Calu3 (cell line): ENCODE data around the gene ARHGEF19. TPM values are rescaled to one million over a fixed set of nuclear protein-coding genes. Genes with fewer than 3 reads are reported as not detected.

Experiments used
- BruUV-seq: library from RNA; stranded (reverse); fragments of 400-500 nt; replicated peaks from 2 replicates; lab custom pipeline; 2021; lab: Mats Ljungman, UMichigan
- CTCF ChIA-PET: fragments of 300-600 bp; sonication (Branson Sonifier 250); formaldehyde crosslinking; loops from one replicate; lab custom pipeline; 2022; ENCODE audit warnings: antibody characterized with exemption; lab: Charles Lee
- DNase-seq: peaks from one replicate; pipeline ENCODE4 v3.0.0; 2022
- H3K27ac Mint-ChIP-seq: one replicate; pipeline ENCODE4 v1.8.0; 2022; ENCODE audit warnings: mixed read lengths; ENCODE audit not compliant: unreplicated experiment
- H3K27me3 Mint-ChIP-seq: one replicate; pipeline ENCODE4 v1.8.0; 2022; ENCODE audit warnings: mixed read lengths; ENCODE audit not compliant: unreplicated experiment
- H3K36me3 Mint-ChIP-seq: one replicate; pipeline ENCODE4 v1.8.0; 2022; ENCODE audit warnings: mild to moderate bottlenecking, moderate library complexity, mixed read lengths; ENCODE audit not compliant: insufficient read depth, unreplicated experiment
- H3K4me1 Mint-ChIP-seq: one replicate; pipeline ENCODE4 v1.8.0; 2022; ENCODE audit warnings: mild to moderate bottlenecking, low read depth, mixed read lengths; ENCODE audit not compliant: unreplicated experiment
- H3K4me3 Mint-ChIP-seq: one replicate; pipeline ENCODE4 v1.8.0; 2022; ENCODE audit warnings: mild to moderate bottlenecking, low read depth, moderate library complexity, mixed read lengths; ENCODE audit not compliant: unreplicated experiment
- H3K9me3 Mint-ChIP-seq: one replicate; pipeline ENCODE4 v1.8.0; 2022; ENCODE audit warnings: low read depth, mixed read lengths; ENCODE audit not compliant: unreplicated experiment
- intact Hi-C: fragments of 100-400 bp; cut with micrococcal nuclease; formaldehyde crosslinking; loops from one replicate; pipeline ENCODE4 v1.10.0; 2022; ENCODE audit not compliant: unreplicated experiment
- total RNA-seq: library from RNA; stranded (reverse); gene quantifications from 2 replicates; pipeline ENCODE4 v1.2.3, GENCODE V29; 2022
- TF ChIP-seq, protein P1 (sequence below): fragments of 200-600 bp; IDR thresholded peaks from one replicate; pipeline ENCODE4 v1.8.0; 2022; ENCODE audit warnings: antibody characterized with exemption; ENCODE audit not compliant: unreplicated experiment

Gene ARHGEF19
- total RNA-seq, 1 experiment from 2014 or later = 17.2 TPM

DNA sequence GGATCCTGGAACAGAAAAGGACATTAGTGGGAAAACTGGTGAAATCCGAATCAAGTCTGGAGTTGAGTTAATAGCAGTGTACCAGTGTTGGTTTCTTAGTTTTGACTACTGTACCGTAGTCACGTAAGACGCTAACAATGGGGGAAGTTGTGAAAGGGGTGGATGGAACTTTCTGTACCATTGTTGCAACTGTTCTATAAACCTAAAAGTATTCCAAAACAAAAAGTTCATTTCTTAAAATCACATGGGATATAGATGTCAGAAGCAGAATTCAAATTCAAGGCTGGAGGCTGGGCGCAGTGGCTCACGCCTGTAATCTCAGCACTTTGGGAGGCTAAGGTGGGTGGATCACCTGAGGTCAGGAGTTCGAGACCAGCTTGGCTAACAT, 16.9 kb downstream of the ARHGEF19 start:
- TF ChIP-seq, protein P1, sequence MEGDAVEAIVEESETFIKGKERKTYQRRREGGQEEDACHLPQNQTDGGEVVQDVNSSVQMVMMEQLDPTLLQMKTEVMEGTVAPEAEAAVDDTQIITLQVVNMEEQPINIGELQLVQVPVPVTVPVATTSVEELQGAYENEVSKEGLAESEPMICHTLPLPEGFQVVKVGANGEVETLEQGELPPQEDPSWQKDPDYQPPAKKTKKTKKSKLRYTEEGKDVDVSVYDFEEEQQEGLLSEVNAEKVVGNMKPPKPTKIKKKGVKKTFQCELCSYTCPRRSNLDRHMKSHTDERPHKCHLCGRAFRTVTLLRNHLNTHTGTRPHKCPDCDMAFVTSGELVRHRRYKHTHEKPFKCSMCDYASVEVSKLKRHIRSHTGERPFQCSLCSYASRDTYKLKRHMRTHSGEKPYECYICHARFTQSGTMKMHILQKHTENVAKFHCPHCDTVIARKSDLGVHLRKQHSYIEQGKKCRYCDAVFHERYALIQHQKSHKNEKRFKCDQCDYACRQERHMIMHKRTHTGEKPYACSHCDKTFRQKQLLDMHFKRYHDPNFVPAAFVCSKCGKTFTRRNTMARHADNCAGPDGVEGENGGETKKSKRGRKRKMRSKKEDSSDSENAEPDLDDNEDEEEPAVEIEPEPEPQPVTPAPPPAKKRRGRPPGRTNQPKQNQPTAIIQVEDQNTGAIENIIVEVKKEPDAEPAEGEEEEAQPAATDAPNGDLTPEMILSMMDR = no peak
- Mint-ChIP-seq H3K27ac (no peak overlapping the region), H3K4me1 (no peaks in the 10 kb centered on the region), H3K27me3 (peaks cover 6% of the 10 kb centered on the region), H3K36me3 (no peaks in the 10 kb centered on the region), H3K9me3 (no peaks in the 10 kb centered on the region), H3K4me3 (no peak overlapping the region)
- intact Hi-C loops = no loop called here
- no peak for DNase-seq
- BruUV-seq = no TSS peak
- CTCF ChIA-PET = no interaction called here

DNA sequence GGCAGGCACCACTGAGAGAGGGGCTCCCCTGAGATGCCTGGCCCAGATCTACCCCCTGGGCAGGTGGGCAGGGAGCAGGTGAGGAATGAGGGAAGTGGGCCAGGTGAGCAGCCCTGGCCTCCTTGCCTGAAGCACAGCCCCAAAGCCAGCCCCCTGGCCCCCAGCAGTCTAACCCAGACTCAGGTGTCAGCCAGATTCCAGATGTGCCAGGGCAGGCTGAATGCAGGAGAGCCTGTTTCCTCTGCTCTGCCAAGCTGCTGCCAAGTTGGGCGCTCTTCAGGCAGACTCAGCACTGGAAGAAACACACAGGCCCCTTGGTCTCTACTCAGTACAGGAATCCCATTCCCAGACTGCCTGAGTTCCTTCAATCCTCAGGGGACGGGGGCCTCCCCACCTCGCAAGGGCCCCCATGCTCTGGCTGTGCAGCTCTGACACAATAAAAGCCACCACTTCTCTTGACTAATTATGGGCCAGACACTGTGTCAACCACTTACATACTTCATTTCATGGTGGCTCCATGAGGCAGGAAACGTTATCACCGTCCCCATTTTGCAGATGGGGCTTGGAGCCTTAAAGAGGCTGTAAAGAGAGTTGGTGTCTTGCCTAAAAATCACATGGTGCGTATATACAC, 20.4 kb downstream of the ARHGEF19 start:
- no peak for DNase-seq
- CTCF ChIA-PET = no interaction called here
- TF ChIP-seq, protein P1 = no peak
- H3K4me1 Mint-ChIP-seq = peaks cover 12% of the 10 kb centered on the region
- no peaks in the 10 kb centered on the region for H3K36me3 Mint-ChIP-seq
- H3K9me3 Mint-ChIP-seq = no peaks in the 10 kb centered on the region
- no peak overlapping the region for H3K27ac Mint-ChIP-seq
- intact Hi-C loops = no loop called here
- no TSS peak for BruUV-seq
- H3K4me3 Mint-ChIP-seq = no peak overlapping the region
- peaks cover 8% of the 10 kb centered on the region for H3K27me3 Mint-ChIP-seq

DNA sequence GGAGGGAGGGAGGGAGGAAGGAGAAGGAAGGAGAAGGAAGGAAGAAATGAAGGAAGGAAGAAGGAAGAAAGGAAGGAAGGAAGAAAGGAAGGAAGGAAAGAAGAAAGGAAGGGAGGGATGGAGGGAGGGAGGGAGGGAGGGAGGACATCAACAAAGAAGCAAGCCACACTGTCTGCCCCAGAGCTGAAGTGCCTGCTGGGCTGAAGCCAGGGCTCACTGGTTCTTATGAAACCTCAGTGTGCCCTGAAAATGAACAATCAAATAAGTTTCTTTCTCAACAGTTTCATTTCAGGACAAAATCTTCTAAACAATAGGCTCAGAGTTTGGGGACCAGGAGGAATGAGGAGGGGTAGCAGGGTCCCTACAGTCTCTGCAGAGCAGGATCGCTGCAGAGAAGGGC, 21.1 kb downstream of the ARHGEF19 start:
- Mint-ChIP-seq H3K36me3 (no peaks in the 10 kb centered on the region), H3K27ac (no peak overlapping the region), H3K9me3 (no peaks in the 10 kb centered on the region), H3K4me1 (peaks cover 12% of the 10 kb centered on the region), H3K4me3 (no peak overlapping the region), H3K27me3 (peaks cover 8% of the 10 kb centered on the region)
- no TSS peak for BruUV-seq
- CTCF ChIA-PET = interaction anchor here (0.6 kb wide), 1 partner anchor 116 kb away, joined by 10 read pairs; no protein-coding TSS in a partner anchor
- TF ChIP-seq, protein P1 = no peak
- intact Hi-C loops = no loop called here
- DNase-seq = no peak

DNA sequence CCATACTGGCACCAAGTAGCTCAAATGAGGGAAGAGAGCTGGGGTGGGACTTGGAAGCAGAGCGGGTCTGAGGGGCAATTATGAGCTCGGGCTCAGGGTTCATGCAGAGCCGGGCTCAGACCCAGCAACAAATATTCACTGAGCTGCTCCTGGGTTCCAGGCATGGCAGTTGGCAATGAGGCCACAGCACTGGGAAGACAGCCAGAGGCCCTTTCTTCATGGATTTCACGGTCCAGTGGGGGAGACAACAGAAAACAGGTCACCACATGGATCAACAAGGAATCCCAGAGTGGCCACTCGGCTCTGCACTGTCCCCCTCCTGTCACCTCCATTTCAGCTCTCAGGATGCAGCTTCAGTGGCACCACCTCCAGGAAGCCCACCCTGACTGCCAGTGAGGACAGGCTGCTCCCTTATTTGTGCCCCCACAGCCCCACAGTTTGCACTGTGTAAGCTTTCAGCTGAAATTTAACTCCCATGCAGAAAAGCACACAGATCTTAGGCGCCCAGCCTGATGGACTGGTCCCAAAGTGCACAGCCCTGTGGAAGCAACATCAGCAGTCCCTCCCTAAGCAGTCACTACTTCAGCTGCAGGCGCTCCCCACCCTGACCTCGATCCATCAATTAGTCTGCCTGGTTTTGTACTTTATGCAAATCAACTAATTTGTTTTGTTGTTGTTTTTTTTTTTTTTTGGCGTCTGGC, 22.4 kb downstream of the ARHGEF19 start:
- no peak for DNase-seq
- no peaks in the 10 kb centered on the region for H3K9me3 Mint-ChIP-seq
- intact Hi-C loops = no loop called here
- TF ChIP-seq, protein P1 = no peak
- peaks cover 8% of the 10 kb centered on the region for H3K27me3 Mint-ChIP-seq
- no peak overlapping the region for H3K4me3 Mint-ChIP-seq
- no peaks in the 10 kb centered on the region for H3K36me3 Mint-ChIP-seq
- BruUV-seq = no TSS peak
- CTCF ChIA-PET = interaction anchor here (0.8 to 2.4 kb wide), 3 partner anchors 9 to 111 kb away, joined by 3 to 18 read pairs (median 3); no protein-coding TSS in a partner anchor
- H3K27ac Mint-ChIP-seq = no peak overlapping the region
- peaks cover 13% of the 10 kb centered on the region for H3K4me1 Mint-ChIP-seq
